Cardiac muscle cell (in vitro differentiated cells and primary cell): ENCODE results near the gene IL2. TPM values are rescaled to one million over a fixed set of nuclear protein-coding genes. Genes with fewer than 3 reads are reported as not detected.
A peak's percentile ranks its signal among the peaks of the same experiment; 100 is the strongest.

ENCODE experiments used
- DNase-seq, 2 donors: peaks; one replicate each; pipeline versions ENCODE4 v3.0.0 to v3.0.0-alpha.2; 2010 to 2017; ENCODE audit warnings: low read depth in 1 of 2, low spot score in 1 of 2
- H3K27ac ChIP-seq: fragments of 200-600 bp; sonication (generic); 2 replicates; pipeline ENCODE4 v1.5.1; 2016
- H3K27me3 ChIP-seq: fragments of 200-600 bp; sonication (generic); 2 replicates; pipeline ENCODE4 v1.6.0; 2016; ENCODE audit warnings: control low read depth
- H3K36me3 ChIP-seq: fragments of 200-600 bp; sonication (generic); 2 replicates; pipeline ENCODE4 v1.5.1; 2016; ENCODE audit warnings: control low read depth
- H3K4me1 ChIP-seq: fragments of 200-600 bp; sonication (generic); 2 replicates; pipeline ENCODE4 v1.8.1; 2017; ENCODE audit warnings: low read depth, mild to moderate bottlenecking, mixed run types
- H3K4me3 ChIP-seq: fragments of 200-600 bp; sonication (generic); 2 replicates; pipeline ENCODE4 v1.5.1; 2016; ENCODE audit warnings: mild to moderate bottlenecking
- H3K9me3 ChIP-seq: fragments of 200-600 bp; sonication (generic); 2 replicates; pipeline ENCODE4 v1.5.1; 2017; ENCODE audit warnings: low read depth, mild to moderate bottlenecking, control low read depth
- CTCF ChIP-seq: IDR thresholded peaks from 2 replicates; pipeline ENCODE4 v1.5.1; 2012; ENCODE audit warnings: low read depth, mild to moderate bottlenecking, low read length
- polyA plus RNA-seq: library from polyadenylated mRNA; unstranded; fragments of >200 nt; fragmentation: Nextera tagmentation; extraction: Ambion mirVana; gene quantifications from 2 replicates; pipeline ENCODE4 v1.2.1, GENCODE V29; 2016
- total RNA-seq: library from RNA; depleted of rRNA; stranded (reverse); fragments of >200 nt; gene quantifications from 2 replicates; pipeline ENCODE4 v1.2.3, GENCODE V29; 2016

The IL2 gene
- total RNA-seq = not detected in 2 replicates
- not detected in 2 replicates for polyA plus RNA-seq

GRCh38 chr4:122456231-122457116, at the start of gene IL2:
TSS of gene IL2 (minus strand) at chr4:122456725. CDS start at chr4:122456440, 285 bp downstream.
- H3K4me3 ChIP-seq = no peak within 1 kb of the TSS
- no peaks in the 10 kb centered on the region for H3K27me3 ChIP-seq
- no peaks in the 10 kb centered on the region for H3K36me3 ChIP-seq
- peaks cover 23% of the 10 kb centered on the region for H3K4me1 ChIP-seq
- H3K9me3 ChIP-seq = no peaks in the 10 kb centered on the region
- no peak within 1 kb of the TSS for H3K27ac ChIP-seq
- DNase-seq = no peak
- no peak for TF ChIP-seq CTCF

DNA sequence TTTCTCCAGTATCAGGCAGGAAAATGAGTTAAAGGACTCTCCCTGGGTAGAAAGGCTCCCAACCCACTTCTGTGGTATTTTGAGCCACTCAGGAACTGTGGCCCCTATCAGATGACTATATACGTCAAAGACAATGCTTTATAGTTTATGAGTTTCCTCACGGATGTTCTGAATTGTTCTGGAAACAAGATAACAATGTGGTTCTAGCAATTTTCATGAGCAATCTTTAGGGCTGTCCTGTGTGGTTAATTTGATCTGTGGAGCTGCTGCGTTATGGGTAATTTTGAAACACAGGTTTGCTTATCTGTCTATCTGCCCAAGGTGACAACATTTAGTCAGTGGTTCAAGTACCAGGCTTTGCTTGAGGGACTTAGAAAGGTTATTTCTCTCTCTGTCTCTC, 46.7 kb upstream of the IL2 start:
- H3K27me3 ChIP-seq = no peaks in the 10 kb centered on the region
- no peaks in the 10 kb centered on the region for H3K4me1 ChIP-seq
- no peak overlapping the region for H3K4me3 ChIP-seq
- no peak for TF ChIP-seq CTCF
- DNase-seq = peak in 1 of 2 donors; percentile 23
- no peaks in the 10 kb centered on the region for H3K9me3 ChIP-seq
- no peaks in the 10 kb centered on the region for H3K36me3 ChIP-seq
- no peak overlapping the region for H3K27ac ChIP-seq

GRCh38 chr4:122500852-122501501, 44.5 kb upstream of the IL2 start:
- Histone ChIP-seq H3K27ac (no peak overlapping the region), H3K27me3 (no peaks in the 10 kb centered on the region), H3K9me3 (no peaks in the 10 kb centered on the region), H3K4me1 (no peaks in the 10 kb centered on the region), H3K36me3 (no peaks in the 10 kb centered on the region), H3K4me3 (no peak overlapping the region)
- TF ChIP-seq CTCF = no peak
- peak in 1 of 2 donors; percentile 85 for DNase-seq

DNA sequence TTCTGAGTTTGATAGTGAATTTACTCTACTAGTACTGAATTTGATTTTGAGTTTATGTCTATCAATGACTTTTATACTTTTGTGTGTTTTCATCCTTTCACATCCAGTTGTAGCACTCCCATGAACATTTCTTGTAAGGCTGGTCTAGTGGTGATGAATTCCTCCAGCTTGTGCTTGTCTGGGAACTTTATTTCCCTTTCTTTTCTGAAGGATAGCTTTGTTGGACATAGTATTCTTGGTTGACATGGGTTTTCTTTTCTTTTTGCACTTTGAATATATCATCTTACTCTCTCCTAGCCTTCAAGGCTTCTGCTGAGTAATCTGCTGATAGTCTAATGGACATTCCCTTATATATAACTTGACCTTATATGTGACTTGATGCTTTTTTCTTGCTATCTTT, 32.5 kb upstream of the IL2 start:
- Histone ChIP-seq H3K4me1 (no peaks in the 10 kb centered on the region), H3K27me3 (no peaks in the 10 kb centered on the region), H3K27ac (no peak overlapping the region), H3K4me3 (no peak overlapping the region), H3K36me3 (no peaks in the 10 kb centered on the region), H3K9me3 (no peaks in the 10 kb centered on the region)
- TF ChIP-seq CTCF = no peak
- DNase-seq = no peak

GRCh38 chr4:122483481-122483880, 27.0 kb upstream of the IL2 start:
- H3K36me3 ChIP-seq = no peaks in the 10 kb centered on the region
- H3K9me3 ChIP-seq = no peaks in the 10 kb centered on the region
- no peaks in the 10 kb centered on the region for H3K27me3 ChIP-seq
- DNase-seq = no peak
- H3K4me3 ChIP-seq = no peak overlapping the region
- no peak overlapping the region for H3K27ac ChIP-seq
- H3K4me1 ChIP-seq = peaks cover 9% of the 10 kb centered on the region
- TF ChIP-seq CTCF = no peak
